GM21723 (cell line): Measurements from ENCODE around the gene DGKH.
"Not testable (repeated sequence)": the region's sequence is repeated elsewhere in the genome, so short reads cannot be mapped to it uniquely, and the experiment has no call there.

Source experiments
- ATAC-seq: cut with Tn5 transposase; IDR thresholded peaks from one replicate; pipeline ENCODE4 v1.9.1; 2021; ENCODE audit warnings: mild to moderate bottlenecking, moderate library complexity; ENCODE audit not compliant: unreplicated experiment

The DGKH gene

GRCh38 chr13:42153199-42154113 is 105.0 kb downstream of the DGKH start:
- no peak for ATAC-seq

GRCh38 chr13:42155251-42155650 is 106.8 kb downstream of the DGKH start:
- no peak for ATAC-seq

- ATAC-seq, result not testable (repeated sequence)
These were observed 114.9 kb downstream of the DGKH start for GRCh38 chr13:42163338-42163737.

DNA sequence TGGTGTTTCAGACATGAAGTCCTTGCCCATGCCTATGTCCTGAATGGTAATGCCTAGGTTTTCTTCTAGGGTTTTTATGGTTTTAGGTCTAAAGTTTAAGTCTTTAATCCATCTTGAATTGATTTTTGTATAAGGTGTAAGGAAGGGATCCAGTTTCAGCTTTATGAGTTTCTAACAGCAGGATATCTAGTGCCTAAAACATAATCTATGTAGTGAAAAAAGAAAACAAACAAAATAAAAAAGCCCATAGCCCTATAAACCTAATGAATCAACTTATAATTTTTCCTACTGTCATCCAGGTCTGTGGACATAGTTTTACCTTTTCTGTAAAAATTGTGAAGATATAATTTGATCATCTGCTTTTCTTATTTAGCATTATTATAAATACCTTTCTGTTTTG is 115.5 kb downstream of the DGKH start:
- ATAC-seq, result not testable (repeated sequence)

- no peak for ATAC-seq
These were observed 116.2 kb downstream of the DGKH start for GRCh38 chr13:42164557-42165125.

GRCh38 chr13:42168496-42168895 is 120.0 kb downstream of the DGKH start:
- no peak for ATAC-seq

GRCh38 chr13:42170029-42170428 is 121.6 kb downstream of the DGKH start:
- no peak for ATAC-seq

- ATAC-seq, result no peak
These were observed 125.4 kb downstream of the DGKH start for GRCh38 chr13:42173789-42174343.

- no peak for ATAC-seq
These were observed 126.1 kb downstream of the DGKH start for GRCh38 chr13:42174344-42175162.

DNA sequence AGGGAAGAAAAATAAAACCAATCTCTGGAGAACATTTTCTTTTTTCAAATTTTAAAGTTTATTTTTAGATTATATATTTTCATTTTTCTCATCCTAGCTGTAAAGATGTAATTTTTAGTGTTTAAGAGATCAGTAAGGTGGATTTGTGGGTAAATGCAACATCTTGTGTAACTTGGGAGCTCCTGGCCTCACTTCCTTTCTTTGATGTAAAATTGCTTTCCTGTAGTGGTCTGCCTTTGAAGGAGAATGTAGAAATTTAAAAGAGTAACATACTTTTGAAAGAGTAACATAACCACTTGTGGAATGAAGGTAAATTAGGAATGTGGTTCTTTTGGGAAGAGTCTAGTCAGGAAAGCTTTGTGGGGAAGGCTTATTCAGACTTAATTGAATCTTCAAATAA is 127.8 kb downstream of the DGKH start:
- ATAC-seq, result no peak

DNA sequence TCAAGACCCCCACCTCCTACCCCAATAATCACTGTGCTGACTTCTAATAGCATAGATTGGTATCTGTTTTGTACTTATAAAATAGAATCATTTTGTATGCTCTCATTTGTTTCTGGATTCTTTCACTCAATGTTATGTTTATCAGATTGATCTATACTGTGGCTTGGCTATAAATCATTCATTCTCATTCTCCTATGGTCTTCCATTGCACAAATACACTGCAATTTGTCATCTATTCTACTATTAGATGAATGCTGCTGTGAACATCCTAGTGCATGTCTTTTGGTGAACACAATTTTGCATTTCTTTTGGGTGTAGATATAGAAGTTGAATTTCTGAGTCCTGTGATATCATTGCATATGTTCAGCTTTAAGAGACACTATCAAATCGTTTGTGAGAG is 128.7 kb downstream of the DGKH start:
- no peak for ATAC-seq

DNA sequence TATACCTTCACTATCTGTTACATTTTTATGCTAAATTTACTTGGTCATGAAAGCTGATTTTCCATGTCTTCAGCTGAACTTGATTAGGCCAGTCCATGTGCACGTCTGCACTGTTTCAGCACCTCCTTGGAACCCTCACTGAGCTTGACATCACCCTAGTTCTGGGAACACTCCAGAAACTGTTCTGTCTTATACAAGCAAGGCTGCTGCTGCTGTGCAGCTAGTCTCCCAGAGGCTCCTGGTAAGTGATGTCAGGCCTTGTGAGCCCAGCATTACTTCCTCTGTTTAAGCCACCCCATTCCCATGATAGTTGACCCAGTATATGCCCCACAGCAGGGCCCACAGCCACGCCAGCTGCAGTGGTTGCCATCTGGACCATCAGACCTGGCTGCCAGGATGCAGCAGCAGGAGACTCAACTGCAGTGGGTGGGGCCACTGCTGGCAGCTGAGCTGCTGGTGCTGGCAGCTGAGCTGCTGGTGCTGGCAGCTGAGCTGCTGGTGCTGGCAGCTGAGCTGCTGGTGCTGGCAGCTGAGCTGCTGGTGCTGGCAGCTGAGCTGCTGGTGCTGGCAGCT is 133.0 kb downstream of the DGKH start:
- ATAC-seq, result no peak

DNA sequence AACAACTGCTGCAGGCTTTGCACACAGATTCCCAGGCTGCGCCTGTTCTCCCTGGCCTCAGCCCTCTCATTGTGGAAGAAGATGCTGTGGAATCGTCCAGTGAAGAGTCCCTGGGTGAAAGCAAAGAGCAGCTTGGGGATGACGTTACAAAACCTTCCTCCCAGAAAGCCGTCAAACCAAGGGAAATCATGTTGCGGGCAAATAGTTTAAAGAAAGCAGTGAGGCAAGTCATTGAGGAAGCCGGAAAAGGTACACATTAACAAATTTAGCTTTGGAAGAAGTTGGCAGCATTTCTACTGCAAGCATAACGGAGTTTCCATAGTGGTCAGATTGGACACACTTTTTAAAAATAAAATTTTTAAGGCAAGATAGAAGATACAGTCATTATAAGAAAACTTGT is 140.6 kb downstream of the DGKH start:
- no peak for ATAC-seq

- no peak for ATAC-seq
These were observed 142.1 kb downstream of the DGKH start for GRCh38 chr13:42190529-42190928.

DNA sequence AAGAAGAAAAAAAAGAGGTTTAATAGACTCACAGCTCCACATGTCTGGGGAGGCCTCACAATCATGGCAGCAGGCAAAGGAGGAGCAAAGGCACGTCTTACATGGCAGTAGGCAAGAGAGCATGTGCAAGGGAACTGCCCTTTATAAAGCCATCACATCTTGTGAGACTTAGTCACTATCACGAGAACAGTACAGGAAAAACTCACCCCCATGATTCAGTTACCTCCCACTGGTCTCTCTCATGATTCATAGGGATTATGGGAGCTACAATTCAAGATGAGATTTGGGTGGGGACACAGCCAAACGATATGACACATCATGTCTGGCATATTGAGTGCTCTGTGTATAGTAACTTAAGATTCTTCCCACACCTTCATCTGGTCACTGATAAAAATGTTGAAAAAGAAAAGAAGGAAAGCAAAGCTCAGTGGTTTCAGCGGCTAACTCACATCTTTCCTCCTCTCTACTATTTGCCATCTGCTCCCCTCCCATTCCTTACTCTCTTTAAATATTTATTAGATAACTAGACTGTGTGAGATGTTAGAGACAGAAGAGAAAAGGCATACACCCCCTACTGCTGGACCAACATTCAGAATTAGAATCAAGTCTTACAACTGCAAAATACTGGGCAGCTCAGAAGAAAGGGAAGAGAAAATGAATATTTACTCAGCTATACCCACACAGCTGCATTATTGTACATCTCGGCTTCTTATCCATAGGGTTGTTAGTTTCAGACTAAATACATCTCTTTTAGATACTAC is 163.4 kb downstream of the DGKH start:
- ATAC-seq, result no peak

DNA sequence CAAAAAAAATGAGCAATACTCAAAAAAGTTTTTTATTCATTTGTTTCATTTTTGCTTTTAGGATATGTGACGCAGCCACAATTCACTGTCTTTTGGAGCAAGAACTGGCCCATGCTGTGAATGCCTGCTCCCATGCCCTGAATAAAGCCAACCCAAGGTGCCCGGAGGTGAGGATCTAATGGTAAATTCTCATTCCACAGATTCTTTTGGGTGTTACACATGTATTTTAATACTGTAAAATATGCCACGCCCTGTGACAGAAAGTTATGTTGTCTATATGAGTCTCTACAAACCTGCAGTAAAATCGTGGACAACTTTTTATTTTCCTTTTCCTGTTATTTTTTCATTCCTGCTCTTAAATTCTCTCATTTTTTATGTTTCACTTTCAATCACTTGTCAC is 166.0 kb downstream of the DGKH start:
- no peak for ATAC-seq

DNA sequence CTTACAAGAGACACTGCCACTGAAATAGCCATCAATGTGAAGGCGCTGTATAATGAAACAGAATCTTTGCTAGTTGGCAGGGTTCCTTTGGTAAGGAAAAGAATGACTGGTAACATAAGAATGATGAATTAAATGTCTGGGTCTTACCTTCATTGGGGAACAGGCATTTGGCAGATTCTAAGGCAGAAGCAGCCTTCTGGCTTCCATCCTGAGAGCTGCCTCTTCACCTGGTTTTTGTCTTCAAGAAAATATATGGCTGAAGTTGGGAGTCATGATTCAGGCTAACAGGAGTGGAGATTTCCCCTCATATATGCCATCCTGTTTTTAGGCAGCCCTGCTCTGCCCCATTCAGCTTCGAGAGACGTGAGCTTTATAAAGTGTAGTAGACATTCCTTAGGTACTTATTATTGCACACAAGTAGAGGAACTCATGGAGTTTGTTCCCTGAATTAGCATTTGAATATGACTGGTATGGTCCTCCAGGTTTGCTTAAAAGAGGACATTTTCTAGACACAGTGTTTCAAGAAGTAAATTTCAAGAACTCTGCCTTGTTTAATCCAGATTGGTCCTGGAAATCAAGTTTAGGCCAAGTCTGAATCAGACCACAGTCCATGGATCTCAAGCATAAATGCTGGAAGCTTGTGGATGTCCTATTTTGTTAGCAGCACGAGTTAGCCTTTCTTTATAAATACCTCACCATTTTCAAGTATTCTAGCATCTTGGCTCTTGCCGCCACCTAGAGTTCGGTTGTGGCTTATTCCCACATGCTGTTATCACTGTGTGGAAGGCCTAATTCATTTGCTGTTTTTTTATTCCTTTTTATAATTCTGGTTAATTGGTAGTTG is 167.4 kb downstream of the DGKH start:
- no peak for ATAC-seq

DNA sequence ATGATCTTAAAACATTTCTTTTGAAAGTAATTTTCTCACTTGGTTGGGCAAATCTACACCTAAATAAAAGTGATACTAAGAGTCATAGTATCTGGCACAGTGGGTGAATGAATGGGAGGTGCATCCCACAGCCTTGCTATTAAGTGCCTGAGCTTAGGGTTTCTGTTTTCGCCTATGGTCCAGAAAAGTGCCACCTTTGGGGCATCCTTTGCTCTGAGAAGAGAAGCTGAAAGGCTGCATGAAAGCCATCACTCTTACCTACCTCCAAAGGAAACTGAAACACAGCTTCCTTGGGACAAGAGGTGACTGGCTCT is 167.9 kb downstream of the DGKH start:
- no peak for ATAC-seq

DNA sequence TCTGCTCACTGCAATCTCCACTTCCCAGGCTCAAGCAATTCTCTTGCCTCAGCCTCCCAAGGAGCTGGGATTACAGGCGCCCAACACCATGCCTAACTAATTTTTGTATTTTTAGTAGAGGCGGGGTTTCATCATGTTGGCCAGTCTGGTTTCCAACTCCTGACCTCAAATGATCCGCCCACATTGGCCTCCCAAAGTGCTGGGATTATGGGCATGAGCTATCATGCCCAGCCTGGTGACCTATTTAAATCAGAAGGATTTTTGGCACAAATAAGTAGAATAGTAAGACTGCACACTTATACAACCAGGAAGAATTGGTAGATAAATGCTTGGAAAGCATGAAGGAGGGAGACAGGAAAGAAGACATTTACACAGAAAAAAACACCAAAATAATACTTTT is 170.1 kb downstream of the DGKH start:
- ATAC-seq, result no peak

- no peak for ATAC-seq
These were observed 170.6 kb downstream of the DGKH start for GRCh38 chr13:42219051-42219450.
